NCI-H2029 treated with DMSO at 0.1 percent for 48 hours (cell line): ENCODE measurements around the gene TSC22D1.

ENCODE experiments used
- DNase-seq: peaks from one replicate; lab custom pipeline; 2025; lab: John Stamatoyannopoulos, UW

The TSC22D1 gene

DNA sequence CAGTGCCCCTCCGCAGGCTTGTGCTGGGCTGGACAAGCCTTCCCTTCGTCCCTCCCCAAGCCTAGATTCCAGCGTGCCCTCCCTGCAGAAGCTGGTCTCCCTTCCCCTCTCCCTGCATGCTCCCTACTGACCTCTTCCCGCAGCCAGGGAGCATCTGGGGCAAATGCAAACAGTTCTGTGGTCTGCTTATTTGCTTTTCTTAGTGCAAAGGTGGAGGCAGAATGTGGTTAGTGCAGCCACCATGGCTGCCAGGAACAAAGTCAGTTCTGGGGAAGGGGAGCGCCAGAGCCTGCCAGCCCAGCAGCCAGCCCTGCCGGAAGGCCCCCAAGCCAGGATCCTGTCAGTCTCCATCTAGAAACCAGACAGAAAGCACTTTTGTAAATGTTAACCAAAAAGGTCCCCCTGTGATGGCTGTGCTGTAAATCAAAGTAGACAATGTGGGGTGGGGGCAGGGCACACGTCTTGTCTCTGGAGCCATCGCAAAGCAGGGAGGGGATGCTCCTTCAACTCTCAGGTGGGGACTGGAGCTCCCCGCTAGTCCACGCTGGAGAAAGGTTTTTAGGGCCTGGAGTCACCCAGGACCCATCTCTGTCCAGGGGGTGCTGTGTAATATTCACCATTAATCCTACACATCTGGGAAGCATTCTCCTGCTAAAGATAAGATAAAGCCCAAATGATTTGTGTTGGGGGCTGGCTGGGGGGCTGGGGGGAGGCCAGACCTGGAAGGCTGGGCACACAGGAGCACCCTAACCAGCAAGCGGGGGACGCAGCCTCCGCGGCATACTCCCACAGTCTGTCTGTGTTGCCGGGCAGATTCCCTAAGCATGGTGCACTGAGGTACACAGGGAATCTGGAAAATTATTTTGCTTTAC, 171.6 kb downstream of the TSC22D1 start:
- DNase-seq, result no peak

DNA sequence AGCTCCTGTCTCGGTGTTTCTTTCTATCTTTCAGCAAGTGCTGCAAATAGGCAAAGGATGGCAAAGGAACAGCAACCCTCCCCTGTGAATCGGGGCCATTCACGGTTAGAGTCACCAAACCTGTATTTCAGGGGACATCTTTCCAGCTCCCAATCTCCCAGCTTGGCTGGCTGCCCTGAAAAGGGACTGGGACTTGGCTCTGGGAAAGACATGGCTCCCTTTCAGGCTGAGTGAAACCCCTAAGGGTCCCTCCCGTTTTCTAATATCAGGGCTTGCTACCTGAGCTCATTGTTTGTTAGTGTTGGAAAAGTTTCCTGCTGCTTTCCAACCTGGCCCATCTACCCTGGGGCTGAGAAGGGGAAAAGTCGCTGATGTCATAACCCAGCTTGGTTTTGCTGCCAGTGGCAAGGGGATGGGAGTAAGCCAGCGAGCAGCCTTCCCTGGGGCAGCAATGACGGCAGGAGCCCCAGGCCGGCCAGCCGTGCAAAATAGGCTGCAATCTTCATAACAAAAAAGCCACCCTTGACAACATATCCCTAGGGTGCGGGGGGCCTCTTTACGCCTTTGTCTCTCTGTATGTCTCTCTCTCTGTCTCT, 172.6 kb downstream of the TSC22D1 start:
- peak; percentile 45 for DNase-seq

DNA sequence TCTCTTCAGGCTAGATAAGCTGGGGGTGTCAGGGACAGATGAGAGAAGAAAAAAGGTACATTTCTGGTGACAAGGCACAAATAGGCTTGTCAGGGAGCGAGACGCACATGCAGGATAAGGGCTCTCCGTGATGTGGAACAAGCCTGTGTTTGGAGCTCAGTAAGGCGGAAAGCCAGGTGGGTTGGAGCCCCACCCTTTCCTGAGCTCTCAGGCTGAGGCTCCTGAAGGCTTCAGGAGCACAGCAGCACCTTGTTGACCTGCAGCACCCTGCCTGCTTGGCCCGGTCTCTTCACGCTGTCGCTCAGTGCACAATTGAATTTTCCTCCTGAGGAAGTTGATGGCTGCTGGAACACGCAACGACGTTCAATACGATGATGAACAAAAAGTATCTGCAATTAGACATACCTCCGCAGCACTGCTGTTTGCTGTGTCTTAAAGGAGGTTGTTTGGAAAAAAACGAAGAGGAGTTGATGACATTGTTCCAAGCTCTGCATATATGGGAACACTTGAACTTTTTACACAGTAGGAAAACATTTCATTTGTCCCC, 173.2 kb downstream of the TSC22D1 start:
- DNase-seq, result no peak

DNA sequence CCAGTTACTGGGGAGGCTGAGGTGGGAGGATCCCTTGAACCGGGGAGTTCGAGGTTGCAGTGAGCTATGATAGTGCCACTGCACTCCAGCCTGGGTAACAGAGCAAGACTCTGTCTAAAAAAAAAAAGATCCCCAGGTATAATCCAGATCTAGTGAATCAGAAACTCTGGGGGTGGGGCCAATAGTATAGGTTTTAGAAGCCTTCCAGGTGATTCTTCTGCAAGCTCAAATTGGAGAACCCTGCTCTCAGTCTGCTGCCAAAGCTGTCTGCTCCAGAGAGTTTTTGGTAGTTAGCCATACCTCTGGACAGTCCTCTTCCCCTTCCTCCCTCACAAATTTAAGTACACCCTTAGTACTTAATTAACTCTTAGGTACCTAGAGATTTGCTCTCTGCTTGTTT, 174.6 kb downstream of the TSC22D1 start:
- DNase-seq, result no peak

DNA sequence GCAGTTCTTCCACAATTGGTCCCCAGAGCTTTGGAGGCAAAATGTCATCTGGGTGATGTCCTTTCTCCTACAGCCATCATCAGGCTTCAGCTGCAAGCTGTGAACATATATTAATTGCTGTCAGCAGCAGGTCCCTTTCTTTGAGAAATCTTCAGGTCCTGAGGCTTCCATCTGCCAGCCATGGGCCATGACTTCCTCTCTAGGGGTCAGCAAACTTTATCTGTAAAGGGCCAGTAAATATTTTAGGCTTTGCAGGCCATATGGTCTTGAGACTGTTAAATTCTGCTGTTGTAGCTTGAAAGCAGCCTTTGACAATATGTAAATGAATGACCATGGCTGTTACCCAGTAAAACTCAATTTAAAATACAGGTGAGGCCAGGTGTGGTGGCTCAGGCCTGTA, 175.4 kb downstream of the TSC22D1 start:
- no peak for DNase-seq

DNA sequence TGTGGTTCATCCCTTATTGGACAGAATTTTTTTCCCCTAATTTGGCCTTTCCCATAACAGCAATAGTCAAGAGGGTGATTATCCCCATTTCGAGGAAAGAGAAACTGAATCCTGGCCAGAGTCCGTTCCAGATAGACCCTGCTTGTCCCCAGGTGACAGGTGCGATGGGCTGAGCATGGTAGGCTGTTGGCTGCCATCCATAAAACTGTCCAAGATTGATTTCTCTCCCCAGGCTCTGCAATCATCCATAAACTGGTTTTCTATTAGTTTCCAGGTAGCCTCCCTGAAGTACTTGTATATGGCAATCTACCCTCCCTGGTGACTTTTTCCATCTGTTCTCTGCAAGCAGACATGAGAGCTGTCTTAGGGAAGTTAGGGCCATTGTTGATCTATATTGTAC, 177.1 kb downstream of the TSC22D1 start:
- peak; percentile 30 for DNase-seq

DNA sequence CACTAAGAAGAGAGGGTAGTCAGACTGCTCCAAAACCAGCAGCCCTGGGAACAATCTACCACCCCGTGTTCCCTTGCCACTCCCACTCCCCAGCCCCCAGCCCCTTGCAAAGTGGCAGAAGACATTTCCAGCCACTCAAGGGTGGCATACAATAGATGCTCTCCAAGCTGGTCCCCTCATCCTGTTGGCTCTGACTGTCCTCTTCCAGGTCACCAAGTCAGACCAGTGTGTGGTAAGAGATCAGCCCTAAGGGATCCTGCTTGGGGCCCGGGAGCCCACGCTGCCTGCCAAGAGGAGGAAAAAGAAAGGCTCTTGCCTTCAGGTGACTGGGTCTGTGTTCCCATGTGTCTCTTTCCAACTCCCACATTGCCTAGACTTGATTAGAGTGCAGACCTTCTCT, 177.5 kb downstream of the TSC22D1 start:
- no peak for DNase-seq

DNA sequence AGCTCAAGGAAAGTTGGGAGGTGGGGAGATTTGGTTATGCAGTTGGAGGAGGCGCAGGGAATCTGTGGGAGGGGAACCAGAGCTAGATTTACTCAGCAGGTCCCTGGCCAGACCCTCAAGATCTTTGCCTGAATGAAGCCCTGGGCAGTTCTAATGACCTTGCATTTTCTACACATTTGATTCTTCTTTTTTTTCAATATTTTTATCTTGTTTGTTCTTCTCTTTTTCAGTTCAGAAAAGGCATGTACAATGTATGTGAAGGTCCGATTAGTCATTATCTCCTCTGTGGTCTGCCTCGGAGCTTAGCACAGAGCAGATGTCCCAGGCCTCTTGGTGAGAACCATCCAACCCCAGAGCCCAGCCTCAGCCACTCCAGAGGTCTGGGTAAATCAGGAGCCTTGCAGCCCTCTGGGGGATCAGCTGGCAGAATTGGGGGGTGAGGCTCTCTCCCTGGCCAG, 178.3 kb downstream of the TSC22D1 start:
- no peak for DNase-seq

DNA sequence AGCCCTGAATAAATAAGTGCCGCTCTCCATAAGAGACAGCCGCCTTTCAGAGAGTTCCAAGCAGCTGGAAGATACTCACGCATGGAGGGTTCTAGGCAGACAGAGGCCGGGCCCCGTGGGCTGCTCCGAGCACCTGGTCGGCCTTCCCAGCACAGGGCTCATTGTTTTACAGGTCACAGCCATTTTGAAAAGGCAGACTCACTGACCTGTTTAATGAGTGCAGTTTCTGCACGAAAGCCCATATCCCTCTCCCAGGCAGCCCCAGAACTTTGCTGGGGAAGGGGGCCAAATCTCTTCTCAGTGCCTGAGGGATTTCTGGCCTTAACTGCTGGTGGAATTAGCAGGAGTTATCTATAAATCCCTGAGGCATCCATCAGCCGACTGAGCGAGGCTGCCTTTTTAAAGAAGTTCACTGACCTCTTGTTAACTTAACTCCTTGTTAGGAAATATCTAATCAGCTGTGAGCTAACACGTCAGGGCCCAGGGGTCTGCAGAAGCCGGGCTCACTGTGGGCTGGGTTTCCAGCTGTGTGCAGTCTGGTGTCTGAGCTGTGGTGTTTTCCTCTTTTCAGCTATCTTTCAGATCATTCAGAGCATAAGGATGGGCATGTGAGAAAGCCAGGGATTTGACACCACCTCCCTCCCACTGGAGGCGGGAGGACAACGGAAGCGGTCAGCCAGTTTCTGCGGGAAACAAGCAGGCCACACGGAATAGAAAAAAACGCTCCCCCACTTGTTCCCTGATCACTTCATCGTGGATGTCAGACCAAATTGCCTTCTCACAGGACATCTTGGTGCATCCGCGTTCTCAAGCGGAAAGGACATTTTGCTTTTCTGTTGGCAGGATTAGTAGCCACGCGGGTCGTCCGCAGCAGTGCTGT, 179.2 kb downstream of the TSC22D1 start:
- no peak for DNase-seq

DNA sequence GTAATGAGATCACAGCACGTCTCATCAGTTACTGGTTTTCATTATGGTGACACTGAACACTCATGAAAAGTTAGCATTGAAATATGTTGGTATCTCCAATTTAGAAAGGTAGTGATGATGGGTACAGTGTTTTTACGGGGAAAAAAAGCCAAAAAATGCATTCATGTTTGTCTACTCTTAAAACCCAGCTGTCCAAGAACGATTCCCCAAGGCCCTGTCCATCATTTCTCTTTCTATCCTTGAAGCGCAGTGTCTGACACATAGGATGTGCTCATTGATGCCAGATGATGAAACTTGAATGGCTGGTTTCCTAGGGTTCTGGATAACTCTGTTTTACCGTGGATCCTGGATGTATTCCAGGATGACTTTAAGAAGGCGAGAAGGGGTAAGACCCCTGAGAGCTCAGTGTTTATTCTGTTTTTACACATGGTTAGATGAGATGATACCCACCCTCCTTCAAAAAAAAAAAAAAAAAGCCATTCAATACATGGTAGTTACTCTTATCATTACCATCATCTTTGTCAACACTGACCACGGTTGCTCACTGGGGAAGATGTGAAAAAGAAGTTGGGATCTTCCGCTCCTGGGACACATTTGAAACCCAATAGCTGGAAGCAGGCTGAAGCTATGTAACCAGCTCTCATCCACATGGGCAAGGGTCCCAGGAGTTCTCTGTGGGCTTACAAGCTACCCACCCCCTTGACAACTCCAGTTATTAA, 180.0 kb downstream of the TSC22D1 start:
- DNase-seq, result no peak

DNA sequence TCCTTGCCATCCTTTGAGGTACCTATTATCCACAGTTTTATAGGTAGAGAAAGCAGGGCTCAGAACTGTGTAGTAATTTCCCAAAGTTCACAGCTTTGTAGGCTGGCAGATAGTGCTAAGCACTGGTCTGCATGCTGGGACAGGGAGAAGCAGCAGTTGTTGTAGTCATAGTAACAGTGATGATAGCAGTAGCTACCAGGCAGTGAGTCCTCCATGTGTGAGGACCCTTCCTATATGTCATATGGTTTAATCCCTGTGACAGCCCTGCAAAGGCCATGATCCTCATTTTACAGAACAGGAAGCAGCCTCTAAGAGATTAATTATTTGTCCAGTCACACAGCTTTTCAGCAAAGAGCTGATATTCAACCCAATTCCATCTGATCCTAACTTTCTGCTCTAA, 181.5 kb downstream of the TSC22D1 start:
- DNase-seq, result no peak

DNA sequence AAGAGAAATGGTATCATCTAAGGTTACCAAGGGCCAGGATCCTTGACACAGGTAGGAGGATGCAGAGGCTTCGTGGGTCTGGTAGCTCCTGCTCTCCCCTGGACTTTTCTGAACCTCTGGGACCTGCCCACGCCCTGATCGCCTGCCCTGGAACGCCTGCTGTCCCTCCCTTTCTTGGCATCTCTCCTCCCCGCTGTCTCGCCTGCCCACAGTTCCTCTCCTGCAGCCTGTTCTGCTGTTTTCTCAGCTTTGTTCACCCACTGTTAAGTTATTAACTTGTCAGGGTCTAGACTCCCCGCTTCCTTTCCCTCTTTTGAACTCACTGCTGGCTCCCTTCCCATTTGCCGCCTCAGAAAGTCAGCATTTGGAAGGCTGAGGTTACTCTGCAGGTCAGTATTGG, 182.7 kb downstream of the TSC22D1 start:
- DNase-seq, result no peak

DNA sequence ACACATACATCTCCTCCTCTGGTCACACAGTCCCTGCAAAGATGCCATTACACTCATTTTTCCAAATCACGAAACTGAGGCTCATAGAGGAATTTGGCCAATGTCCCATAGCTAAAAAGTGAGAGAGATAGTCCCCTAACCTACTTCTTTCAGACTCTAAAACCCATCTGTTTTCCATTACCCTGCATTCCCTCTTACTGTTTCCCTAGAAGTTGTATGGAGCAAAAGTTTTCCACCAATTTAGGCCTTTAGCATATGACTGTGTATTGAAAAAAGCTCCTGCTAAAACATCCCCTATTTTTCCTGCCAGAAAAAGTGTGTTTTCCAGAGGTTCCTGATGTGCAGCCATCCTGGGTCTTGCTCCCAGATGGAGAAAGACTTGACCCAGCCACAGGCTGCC, 186.3 kb downstream of the TSC22D1 start:
- DNase-seq, result no peak

DNA sequence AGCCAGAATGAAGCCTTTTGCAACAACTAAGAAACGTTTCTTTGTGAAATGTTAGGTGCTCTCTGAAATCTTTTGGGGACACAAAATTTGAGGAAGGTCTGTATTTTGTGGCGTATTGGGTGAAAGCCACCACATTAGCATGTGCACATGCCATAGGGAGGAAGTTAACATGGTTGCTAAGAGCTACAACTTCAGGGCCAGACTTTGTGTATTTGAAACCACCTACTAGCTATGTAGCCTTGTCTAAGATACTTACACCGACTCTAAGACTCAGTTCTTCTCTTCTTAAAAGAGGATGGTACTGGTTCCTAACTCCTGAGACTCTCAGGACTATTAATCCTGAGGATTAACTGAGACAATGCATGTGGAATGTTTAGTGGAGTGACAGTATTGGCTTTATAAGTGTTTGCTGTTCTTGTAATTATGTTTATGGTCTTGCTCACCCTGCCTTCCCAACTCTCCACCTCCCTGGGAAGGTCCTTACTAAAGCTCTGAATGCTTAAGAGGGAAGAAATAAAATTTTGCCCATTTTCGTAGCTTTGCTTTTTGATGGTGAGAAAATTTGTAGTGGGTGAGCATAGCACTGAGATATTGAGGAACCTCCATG, 187.0 kb downstream of the TSC22D1 start:
- no peak for DNase-seq

DNA sequence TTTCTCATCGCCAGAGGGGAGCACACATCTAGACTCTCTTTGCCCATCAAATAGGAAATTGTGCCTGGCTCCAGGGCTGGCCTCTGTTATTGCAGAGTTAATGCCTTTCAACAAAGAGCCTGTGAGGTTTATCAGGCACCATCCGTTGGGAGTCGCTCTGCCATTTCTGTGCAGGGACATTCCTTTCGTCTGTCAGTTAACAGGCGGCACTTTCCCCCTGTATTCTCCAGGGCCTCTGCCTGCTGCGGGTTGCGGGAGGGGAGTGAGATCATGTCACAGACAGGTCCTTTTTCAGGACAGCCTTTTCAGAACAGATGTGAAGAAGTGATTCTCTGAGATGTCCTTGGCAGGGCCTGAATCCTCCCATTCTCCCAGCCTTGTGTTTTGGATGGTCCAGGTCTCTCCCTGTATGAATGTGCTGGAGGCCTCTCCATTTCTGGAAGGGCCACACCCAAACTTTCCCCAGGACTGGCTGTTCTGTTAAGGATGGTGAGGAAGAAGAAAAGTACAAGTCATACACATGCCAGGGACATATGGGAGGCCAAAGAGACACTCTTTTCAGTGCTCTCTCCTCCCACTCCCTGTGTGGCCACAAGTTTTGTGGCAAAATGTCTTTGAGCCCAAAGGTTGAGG, 187.6 kb downstream of the TSC22D1 start:
- no peak for DNase-seq

DNA sequence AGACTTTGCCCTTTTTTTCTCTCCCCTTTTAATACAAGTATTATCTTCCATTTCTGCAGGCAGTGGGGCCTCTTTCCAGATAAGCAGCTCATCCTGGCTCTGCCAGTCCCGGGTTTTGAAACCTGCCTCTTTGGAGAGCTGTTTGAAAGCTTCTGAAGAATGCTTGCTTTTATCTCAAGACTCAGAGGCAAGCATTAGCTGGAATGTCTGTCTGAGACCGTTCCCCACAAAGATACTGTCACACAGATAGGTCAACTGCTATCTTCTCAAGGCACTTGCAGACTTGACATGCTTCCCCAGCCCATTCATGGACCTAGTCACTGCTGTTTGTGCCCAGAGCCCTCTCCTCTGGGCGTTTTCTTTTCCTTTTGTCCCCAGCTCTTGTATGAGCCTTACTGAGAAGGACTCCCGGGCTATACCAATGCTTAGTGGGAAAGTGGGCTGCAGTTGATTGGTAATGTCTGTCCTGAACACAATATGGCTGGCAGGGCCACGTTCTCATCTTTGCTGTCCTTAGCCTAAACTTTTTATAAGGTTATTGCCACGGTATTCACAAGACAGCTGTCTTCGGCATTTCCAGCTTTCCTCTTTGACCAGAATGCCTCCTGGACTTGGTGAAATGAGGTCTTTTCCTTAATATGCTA, 189.1 kb downstream of the TSC22D1 start:
- DNase-seq, result no peak

DNA sequence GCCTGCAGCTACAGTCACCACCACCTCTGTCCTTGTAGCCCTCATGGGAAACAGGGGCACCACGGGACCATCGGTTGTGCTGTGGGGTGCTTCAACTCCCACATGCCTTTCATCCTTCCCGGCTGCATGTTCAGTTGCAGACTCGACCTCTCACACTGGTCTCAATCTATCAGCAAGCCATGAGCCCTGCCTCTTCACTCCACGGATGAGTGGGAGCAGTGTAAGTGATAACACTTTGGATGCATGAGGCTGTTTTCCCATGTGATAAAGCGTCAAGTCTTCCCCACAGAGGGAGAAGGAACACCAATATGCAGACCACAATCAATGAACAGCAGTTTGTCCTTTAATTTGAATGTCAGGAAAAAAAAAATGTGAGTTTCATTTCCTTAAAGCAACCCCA, 190.3 kb downstream of the TSC22D1 start:
- DNase-seq, result no peak

DNA sequence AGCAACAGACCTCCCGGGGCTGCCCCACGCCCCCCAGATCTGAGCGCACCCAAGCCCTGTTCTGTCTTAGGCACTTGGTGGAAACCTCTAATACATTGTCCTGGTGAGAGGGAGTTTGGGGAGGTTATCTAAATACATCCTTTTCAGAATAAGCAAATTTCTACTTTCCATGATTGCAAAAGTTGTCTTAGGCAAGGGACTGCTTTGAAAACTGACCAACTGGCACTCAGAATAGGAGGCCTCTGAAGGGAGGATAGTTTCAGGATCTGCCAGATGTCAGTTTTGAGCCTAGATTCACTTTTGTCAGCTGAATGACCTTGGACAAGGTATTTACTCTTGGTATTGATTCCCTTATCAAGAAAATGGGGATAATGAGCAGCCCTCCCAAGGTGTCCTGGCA, 190.7 kb downstream of the TSC22D1 start:
- no peak for DNase-seq

DNA sequence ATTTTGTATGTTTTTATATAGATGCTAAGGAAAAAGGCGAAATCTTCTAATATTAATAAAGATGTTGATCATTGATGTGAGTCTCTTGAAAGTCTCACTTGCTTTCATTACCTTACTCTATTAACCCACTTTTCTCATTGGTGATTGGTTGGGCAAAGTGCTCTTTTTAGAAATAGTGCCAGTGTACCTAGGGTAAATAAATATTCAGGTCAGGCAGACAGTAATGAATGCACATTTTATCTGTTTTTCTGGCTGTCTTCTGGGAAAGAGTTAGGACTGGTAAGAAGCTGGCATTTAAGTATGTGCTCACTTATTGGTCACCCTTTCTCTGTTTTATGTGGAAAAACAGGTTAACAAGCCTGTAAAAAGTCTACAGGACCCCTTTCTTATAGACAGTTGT, 191.4 kb downstream of the TSC22D1 start:
- DNase-seq, result no peak

DNA sequence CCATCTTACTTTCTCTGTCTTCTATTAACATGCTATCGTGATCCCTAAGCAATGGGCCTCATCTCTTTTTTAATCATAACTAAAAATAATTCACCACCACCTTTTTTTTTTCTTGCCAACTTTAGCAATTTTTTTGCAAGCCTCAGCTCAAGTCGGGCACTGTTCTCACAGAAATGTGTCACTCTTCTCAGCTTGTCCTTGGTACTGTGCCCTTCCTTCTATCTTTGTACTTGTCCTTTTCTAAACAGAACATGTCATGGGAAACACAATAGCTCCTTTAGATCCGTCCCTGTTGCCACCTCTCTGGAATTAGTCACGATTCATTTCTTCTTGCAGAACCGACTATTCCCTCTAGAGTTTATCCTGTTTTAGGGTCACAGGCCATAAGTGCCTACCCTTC, 192.2 kb downstream of the TSC22D1 start:
- no peak for DNase-seq
